ENCODE results near the gene CCDC121. TPM values are rescaled to one million over a fixed set of nuclear protein-coding genes. Genes with fewer than 3 reads are reported as not detected.
"Not testable (repeated sequence)": the region's sequence is repeated elsewhere in the genome, so short reads cannot be mapped to it uniquely, and the experiment has no call there.

CCDC121 gene
- total RNA-seq, 1 donor, result 0.84 TPM

DNA sequence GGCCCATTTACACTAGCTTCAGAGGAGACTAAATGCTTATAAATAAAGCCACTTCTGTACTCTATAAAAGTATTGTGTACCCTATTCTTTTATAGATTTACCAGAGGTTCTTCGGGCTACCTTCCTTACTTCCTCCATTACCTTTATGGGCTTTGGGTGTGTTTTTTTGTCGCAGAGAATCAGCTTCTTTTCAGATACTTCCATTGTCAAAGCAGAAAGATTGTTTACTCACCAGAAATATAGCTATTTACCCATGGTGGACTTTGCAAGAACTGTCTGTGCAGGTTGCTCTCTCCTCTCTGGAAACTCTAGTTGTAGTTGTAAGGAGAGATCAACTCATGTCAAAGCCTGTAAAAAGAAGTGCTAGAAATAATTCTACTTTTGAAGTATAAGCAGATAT lies 14.8 kb downstream of the CCDC121 start:
- H3K27me3 ChIP-seq (ENCODE audit: insufficient read depth, low read length), result no peaks in the 10 kb centered on the region

DNA sequence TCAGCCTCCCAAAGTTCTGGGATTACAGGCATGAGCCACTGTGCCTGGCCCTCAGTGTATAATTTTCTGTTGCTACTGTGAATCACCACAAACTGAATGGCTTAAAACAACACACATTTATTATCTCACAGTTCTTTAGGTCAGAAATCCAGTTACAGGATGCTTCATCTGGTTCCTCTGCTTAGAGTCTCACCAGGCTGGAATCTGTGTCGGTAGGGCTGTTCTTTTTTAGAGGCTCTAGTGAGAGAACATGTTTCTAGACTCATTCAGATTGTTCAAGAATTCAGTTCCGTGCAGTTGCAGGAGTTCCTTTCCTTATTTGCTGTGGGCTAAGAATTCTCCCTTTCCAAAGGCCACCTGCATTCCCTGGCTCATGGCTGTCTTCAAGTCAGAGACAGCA lies 22.2 kb downstream of the CCDC121 start:
- H3K9me3 ChIP-seq (ENCODE audit: low read depth, low read length), result no peaks in the 10 kb centered on the region
- no peaks in the 10 kb centered on the region for H3K4me1 ChIP-seq (ENCODE audit: insufficient read depth, low read length)
- no peak overlapping the region for H3K4me3 ChIP-seq (ENCODE audit: low read length)
- H3K27me3 ChIP-seq (ENCODE audit: insufficient read depth, low read length), result no peaks in the 10 kb centered on the region

More for the DNA sequence above, 14.8 kb downstream of the CCDC121 start:
- Histone ChIP-seq H3K9me3 (ENCODE audit: low read depth, low read length) (no peaks in the 10 kb centered on the region), H3K4me3 (ENCODE audit: low read length) (no peak overlapping the region), H3K4me1 (ENCODE audit: insufficient read depth, low read length) (no peaks in the 10 kb centered on the region)

DNA sequence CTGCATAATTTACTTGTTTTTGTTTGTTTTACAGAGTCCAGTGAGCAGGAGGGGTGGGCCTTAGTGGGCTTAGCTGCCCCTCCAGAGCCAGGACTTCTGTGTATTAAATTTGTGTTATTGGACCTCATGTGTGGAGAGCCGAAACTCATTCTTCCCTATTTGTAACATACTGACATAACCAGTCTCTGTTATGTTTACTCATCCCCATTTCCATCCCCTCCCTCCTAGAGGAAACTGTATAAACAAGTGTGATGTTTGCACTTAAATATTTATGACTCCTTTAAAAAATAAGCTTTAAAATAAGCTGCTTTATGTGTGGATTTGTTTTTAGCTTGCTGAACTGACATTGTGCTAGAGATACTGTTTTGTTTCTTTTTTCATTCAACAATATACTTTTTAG lies 32.2 kb downstream of the CCDC121 start:
- H3K27me3 ChIP-seq (ENCODE audit: insufficient read depth, low read length), result no peaks in the 10 kb centered on the region
- peaks cover 24% of the 10 kb centered on the region for H3K4me1 ChIP-seq (ENCODE audit: insufficient read depth, low read length)
- H3K4me3 ChIP-seq (ENCODE audit: low read length), result no peak overlapping the region
- no peaks in the 10 kb centered on the region for H3K9me3 ChIP-seq (ENCODE audit: low read depth, low read length)

DNA sequence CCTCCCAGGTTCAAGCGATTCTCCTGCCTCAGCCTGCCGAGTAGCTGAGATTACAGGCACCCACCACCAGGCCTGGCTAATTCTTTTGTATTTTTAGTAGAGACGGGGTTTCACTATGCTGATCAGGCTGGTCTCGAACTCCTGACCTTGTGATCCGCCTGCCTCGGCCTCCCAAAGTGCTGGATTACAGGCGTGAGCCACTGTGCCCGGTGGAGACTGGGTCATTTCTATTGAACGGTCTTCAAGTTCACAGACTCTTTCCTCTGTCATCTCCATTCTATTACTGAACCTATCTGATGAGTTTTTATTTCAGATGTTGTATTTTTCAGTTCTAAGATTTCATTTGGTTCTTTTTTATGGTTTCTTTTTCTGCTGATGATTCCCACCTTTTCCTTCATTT lies 33.4 kb downstream of the CCDC121 start:
- H3K4me3 ChIP-seq (ENCODE audit: low read length); H3K27me3 ChIP-seq (ENCODE audit: insufficient read depth, low read length); H3K9me3 ChIP-seq (ENCODE audit: low read depth, low read length): not testable (repeated sequence)
- H3K4me1 ChIP-seq (ENCODE audit: insufficient read depth, low read length), result peaks cover 26% of the 10 kb centered on the region

- H3K4me3 ChIP-seq (ENCODE audit: low read length); H3K27me3 ChIP-seq (ENCODE audit: insufficient read depth, low read length): not testable (repeated sequence)
- Histone ChIP-seq H3K9me3 (ENCODE audit: low read depth, low read length) (peaks cover 18% of the 10 kb centered on the region), H3K4me1 (ENCODE audit: insufficient read depth, low read length) (peaks cover 26% of the 10 kb centered on the region)
These were observed 34.6 kb downstream of the CCDC121 start for GRCh38 chr2:27594020-27594703.

- no peaks in the 10 kb centered on the region for H3K27me3 ChIP-seq (ENCODE audit: insufficient read depth, low read length)
- H3K9me3 ChIP-seq (ENCODE audit: low read depth, low read length), result peaks cover 26% of the 10 kb centered on the region
- H3K4me3 ChIP-seq (ENCODE audit: low read length), result no peak overlapping the region
- peaks cover 17% of the 10 kb centered on the region for H3K4me1 ChIP-seq (ENCODE audit: insufficient read depth, low read length)
These were observed 35.6 kb downstream of the CCDC121 start for GRCh38 chr2:27593240-27593639.

DNA sequence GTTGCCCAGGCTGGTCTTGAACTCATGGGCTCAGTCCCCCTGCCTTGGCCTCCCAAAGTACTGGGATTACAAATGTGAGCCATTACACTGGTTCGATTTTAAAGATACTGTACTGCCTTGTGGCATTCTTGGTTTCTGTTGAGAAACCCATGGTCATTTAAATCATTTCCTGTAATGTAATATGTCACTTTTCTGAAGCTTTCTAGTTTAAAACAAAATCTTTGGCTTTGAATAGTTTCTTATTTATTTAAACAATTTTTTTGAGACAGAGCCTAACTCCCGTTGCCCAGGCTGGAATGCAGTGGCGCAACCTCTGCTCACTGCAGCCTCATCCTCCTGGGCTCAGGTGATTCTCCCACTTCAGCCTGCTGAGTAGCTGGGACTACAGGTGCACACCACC lies 37.1 kb downstream of the CCDC121 start:
- H3K4me1 ChIP-seq (ENCODE audit: insufficient read depth, low read length), result peaks cover 11% of the 10 kb centered on the region
- H3K9me3 ChIP-seq (ENCODE audit: low read depth, low read length), result peaks cover 26% of the 10 kb centered on the region
- no peak overlapping the region for H3K4me3 ChIP-seq (ENCODE audit: low read length)
- no peaks in the 10 kb centered on the region for H3K27me3 ChIP-seq (ENCODE audit: insufficient read depth, low read length)

- H3K27me3 ChIP-seq (ENCODE audit: insufficient read depth, low read length), result no peaks in the 10 kb centered on the region
- H3K4me1 ChIP-seq (ENCODE audit: insufficient read depth, low read length), result peaks cover 35% of the 10 kb centered on the region
- H3K9me3 ChIP-seq (ENCODE audit: low read depth, low read length), result peaks cover 26% of the 10 kb centered on the region
- H3K4me3 ChIP-seq (ENCODE audit: low read length), result no peak overlapping the region
These were observed 40.5 kb downstream of the CCDC121 start for GRCh38 chr2:27588308-27588707.

DNA sequence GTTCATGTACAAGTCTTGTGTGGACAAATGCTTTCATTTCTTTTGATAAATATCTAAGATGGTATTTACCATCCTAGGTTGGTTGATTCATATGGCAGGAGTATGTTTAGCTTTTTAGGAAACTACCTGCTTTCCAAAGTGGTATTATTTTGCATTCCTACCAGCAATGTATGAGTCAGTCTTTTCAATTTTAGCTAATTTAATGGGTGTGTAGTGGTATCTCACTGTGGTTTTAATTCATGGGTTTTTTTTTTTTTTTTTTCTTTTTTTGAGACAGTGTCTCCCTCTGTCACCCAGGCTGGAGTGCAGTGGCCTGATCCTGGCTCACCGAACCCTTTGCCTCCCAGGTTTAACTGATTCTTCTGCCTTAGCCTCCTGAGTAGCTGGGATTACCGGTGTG lies 41.8 kb downstream of the CCDC121 start:
- H3K9me3 ChIP-seq (ENCODE audit: low read depth, low read length), result peaks cover 26% of the 10 kb centered on the region
- H3K4me1 ChIP-seq (ENCODE audit: insufficient read depth, low read length), result peaks cover 37% of the 10 kb centered on the region
- no peak overlapping the region for H3K4me3 ChIP-seq (ENCODE audit: low read length)
- no peaks in the 10 kb centered on the region for H3K27me3 ChIP-seq (ENCODE audit: insufficient read depth, low read length)

DNA sequence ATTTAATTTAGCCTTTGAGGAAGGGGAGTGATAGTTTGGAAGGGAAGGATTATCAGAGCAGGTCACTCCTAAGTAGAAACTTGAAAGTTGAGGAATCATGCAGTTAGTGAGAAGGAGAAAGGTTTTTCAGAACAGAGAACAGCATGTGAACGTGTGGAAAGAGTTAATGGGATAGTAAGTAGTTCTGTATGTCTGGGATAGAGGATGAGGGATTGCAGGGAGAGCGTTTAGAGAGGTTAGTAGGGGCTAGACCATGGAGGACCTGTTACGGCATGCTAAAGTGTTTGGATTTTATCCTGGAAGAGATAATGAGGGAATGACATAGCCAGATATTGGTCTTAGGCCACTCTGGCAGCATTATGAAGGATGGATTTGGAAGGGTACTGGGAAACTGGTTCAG lies 44.2 kb downstream of the CCDC121 start:
- peaks cover 13% of the 10 kb centered on the region for H3K9me3 ChIP-seq (ENCODE audit: low read depth, low read length)
- peaks cover 31% of the 10 kb centered on the region for H3K4me1 ChIP-seq (ENCODE audit: insufficient read depth, low read length)
- H3K4me3 ChIP-seq (ENCODE audit: low read length), result no peak overlapping the region
- no peaks in the 10 kb centered on the region for H3K27me3 ChIP-seq (ENCODE audit: insufficient read depth, low read length)

GRCh38 chr2:27583390-27583915 lies 45.4 kb downstream of the CCDC121 start:
- Histone ChIP-seq H3K4me1 (ENCODE audit: insufficient read depth, low read length) (peaks cover 31% of the 10 kb centered on the region), H3K4me3 (ENCODE audit: low read length) (peak overlapping the region; percentile 56), H3K9me3 (ENCODE audit: low read depth, low read length) (peaks cover 1% of the 10 kb centered on the region), H3K27me3 (ENCODE audit: insufficient read depth, low read length) (no peaks in the 10 kb centered on the region)

- H3K4me1 ChIP-seq (ENCODE audit: insufficient read depth, low read length), result peaks cover 31% of the 10 kb centered on the region
- no peaks in the 10 kb centered on the region for H3K27me3 ChIP-seq (ENCODE audit: insufficient read depth, low read length)
- H3K4me3 ChIP-seq (ENCODE audit: low read length), result peak within 1 kb of the TSS; percentile 56
- H3K9me3 ChIP-seq (ENCODE audit: low read depth, low read length), result no peaks in the 10 kb centered on the region
These were observed 46.0 kb downstream of the CCDC121 start, which contains the start of gene ZNF512 for GRCh38 chr2:27582695-27583389. Gene ZNF512 (plus strand): TSS chr2:27583042. CDS start chr2:27583113, 71 bp downstream.

DNA sequence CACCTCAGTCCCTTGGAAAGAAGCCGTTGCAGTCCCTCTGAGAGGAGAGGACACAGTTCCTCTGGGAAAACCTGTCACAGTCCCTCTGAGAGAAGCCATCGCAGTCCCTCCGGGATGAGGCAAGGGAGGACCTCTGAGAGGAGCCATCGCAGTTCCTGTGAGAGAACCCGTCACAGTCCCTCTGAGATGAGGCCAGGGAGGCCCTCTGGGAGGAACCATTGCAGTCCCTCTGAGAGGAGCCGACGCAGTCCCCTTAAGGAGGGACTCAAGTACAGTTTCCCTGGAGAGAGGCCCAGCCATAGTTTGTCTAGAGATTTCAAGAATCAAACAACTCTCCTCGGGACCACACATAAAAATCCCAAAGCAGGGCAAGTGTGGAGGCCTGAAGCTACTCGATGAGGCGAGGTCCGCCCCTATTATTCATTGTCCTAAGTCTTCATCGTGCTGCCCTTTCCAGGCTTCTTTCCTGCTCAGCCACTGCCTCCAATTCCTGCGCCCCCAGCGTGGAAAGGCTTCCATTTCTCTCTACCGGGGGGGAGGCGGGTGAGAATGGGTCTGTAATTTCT lies 46.6 kb downstream of the CCDC121 start:
- Histone ChIP-seq H3K27me3 (ENCODE audit: insufficient read depth, low read length) (no peaks in the 10 kb centered on the region), H3K4me3 (ENCODE audit: low read length) (peak overlapping the region; percentile 56), H3K9me3 (ENCODE audit: low read depth, low read length) (peaks cover 5% of the 10 kb centered on the region), H3K4me1 (ENCODE audit: insufficient read depth, low read length) (peaks cover 31% of the 10 kb centered on the region)

DNA sequence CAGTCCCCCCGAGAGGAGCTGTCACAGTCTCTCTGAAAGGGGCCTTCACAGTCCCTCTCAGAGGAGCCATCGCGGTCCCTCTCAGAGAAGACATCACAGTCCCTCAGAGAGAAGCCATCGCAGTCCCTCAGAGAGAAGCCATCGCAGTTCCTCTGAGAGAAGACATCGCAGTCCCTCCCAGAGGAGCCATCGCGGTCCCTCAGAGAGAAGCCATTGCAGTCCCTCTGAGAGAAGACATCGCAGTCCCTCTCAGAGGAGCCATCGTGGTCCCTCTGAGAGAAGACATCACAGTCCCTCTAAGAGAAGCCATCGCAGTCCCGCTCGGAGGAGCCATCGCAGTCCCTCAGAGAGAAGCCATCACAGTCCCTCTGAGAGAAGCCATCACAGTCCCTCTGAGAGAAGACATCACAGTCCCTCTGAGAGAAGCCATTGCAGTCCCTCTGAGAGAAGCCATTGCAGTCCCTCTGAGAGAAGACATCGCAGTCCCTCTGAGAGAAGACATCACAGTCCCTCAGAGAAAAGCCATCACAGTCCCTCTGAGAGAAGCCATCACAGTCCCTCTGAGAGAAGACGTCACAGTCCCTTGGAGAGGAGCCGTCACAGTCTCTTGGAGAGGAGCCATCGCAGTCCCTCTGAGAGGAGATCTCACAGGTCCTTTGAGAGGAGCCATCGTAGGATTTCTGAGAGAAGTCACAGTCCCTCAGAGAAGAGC lies 47.2 kb downstream of the CCDC121 start:
- Histone ChIP-seq H3K27me3 (ENCODE audit: insufficient read depth, low read length) (no peaks in the 10 kb centered on the region), H3K4me1 (ENCODE audit: insufficient read depth, low read length) (peaks cover 31% of the 10 kb centered on the region), H3K9me3 (ENCODE audit: low read depth, low read length) (peaks cover 6% of the 10 kb centered on the region), H3K4me3 (ENCODE audit: low read length) (no peak overlapping the region)
